Astrocyte (in vitro differentiated cells and primary cell): ENCODE data around the gene AGTPBP1. TPM values are rescaled to one million over a fixed set of nuclear protein-coding genes. Genes with fewer than 3 reads are reported as not detected.

Experiments
- DNase-seq: peaks from one replicate; pipeline ENCODE4 v3.0.0-alpha.2; 2010; ENCODE audit warnings: low read depth
- FAIRE-seq: peaks from 2 replicates; lab custom pipeline; 2011; peaks lifted over from hg19 to GRCh38; lab: Jason Lieb, UNC
- H2AFZ ChIP-seq: 2 replicates; pipeline ENCODE4 v1.6.0; 2012; ENCODE audit warnings: low read depth, low read length, inconsistent platforms
- H3K27ac ChIP-seq: 2 replicates; pipeline ENCODE4 v1.5.1; 2011; ENCODE audit warnings: low read depth, low read length, inconsistent platforms
- H3K27me3 ChIP-seq: 2 replicates; pipeline ENCODE4 v1.6.0; 2011; ENCODE audit warnings: low read length, inconsistent platforms; ENCODE audit not compliant: insufficient read depth
- H3K36me3 ChIP-seq: 2 replicates; pipeline ENCODE4 v1.5.1; 2011; ENCODE audit warnings: low read length, inconsistent platforms; ENCODE audit not compliant: insufficient read depth
- H3K4me1 ChIP-seq: 2 replicates; pipeline ENCODE4 v1.5.1; 2011; ENCODE audit warnings: low read length, inconsistent platforms; ENCODE audit not compliant: insufficient read depth
- H3K4me2 ChIP-seq: 2 replicates; pipeline ENCODE4 v1.6.0; 2012; ENCODE audit warnings: low read length, inconsistent platforms
- H3K4me3 ChIP-seq: 2 replicates; pipeline ENCODE4 v1.5.1; 2011; ENCODE audit warnings: low read depth, mild to moderate bottlenecking, low read length, inconsistent platforms; ENCODE audit not compliant: insufficient read depth
- H3K79me2 ChIP-seq: 2 replicates; pipeline ENCODE4 v1.6.0; 2012; ENCODE audit warnings: mild to moderate bottlenecking, low read length, inconsistent platforms; ENCODE audit not compliant: insufficient read depth
- H3K9ac ChIP-seq: 2 replicates; pipeline ENCODE4 v1.6.0; 2012; ENCODE audit warnings: mild to moderate bottlenecking, low read length, inconsistent platforms
- H3K9me3 ChIP-seq: 2 replicates; pipeline ENCODE4 v1.5.1; 2012; ENCODE audit warnings: low read depth, mild to moderate bottlenecking, low read length, inconsistent platforms; ENCODE audit not compliant: insufficient read depth
- H4K20me1 ChIP-seq: 2 replicates; pipeline ENCODE4 v1.6.0; 2012; ENCODE audit warnings: low read length, inconsistent platforms; ENCODE audit not compliant: insufficient read depth
- H3K27ac Mint-ChIP-seq: one replicate; pipeline ENCODE4 v1.8.0; 2021; ENCODE audit warnings: mild to moderate bottlenecking, mixed read lengths; ENCODE audit not compliant: unreplicated experiment
- H3K27me3 Mint-ChIP-seq: one replicate; pipeline ENCODE4 v1.8.0; 2021; ENCODE audit warnings: low read depth, mixed read lengths; ENCODE audit not compliant: unreplicated experiment
- H3K36me3 Mint-ChIP-seq: one replicate; pipeline ENCODE4 v1.8.0; 2021; ENCODE audit warnings: low read depth, mixed read lengths; ENCODE audit not compliant: unreplicated experiment
- H3K4me1 Mint-ChIP-seq: one replicate; pipeline ENCODE4 v1.8.0; 2021; ENCODE audit warnings: low read depth, mixed read lengths; ENCODE audit not compliant: unreplicated experiment
- H3K4me3 Mint-ChIP-seq: one replicate; pipeline ENCODE4 v1.8.0; 2021; ENCODE audit warnings: mild to moderate bottlenecking, moderate library complexity, mixed read lengths; ENCODE audit not compliant: unreplicated experiment
- H3K9me3 Mint-ChIP-seq: one replicate; pipeline ENCODE4 v1.8.0; 2021; ENCODE audit warnings: mild to moderate bottlenecking, mixed read lengths; ENCODE audit not compliant: unreplicated experiment
- EZH2 ChIP-seq: IDR thresholded peaks from 2 replicates; pipeline ENCODE4 v1.6.1; 2012; ENCODE audit warnings: mild to moderate bottlenecking, low read length, inconsistent platforms; ENCODE audit not compliant: insufficient read depth
- total RNA-seq: library from RNA; stranded (reverse); gene quantifications from 2 replicates; pipeline ENCODE4 v1.2.1, GENCODE V29; 2021
- TF ChIP-seq, protein P1 (sequence below): IDR thresholded peaks from 2 replicates; pipeline ENCODE4 v1.5.1; 2011; ENCODE audit warnings: low read depth, mild to moderate bottlenecking, inconsistent platforms, low read length, moderate library complexity; ENCODE audit not compliant: insufficient read depth

AGTPBP1 gene
- total RNA-seq, 1 donor from 2014 or later = 30.0 TPM

DNA sequence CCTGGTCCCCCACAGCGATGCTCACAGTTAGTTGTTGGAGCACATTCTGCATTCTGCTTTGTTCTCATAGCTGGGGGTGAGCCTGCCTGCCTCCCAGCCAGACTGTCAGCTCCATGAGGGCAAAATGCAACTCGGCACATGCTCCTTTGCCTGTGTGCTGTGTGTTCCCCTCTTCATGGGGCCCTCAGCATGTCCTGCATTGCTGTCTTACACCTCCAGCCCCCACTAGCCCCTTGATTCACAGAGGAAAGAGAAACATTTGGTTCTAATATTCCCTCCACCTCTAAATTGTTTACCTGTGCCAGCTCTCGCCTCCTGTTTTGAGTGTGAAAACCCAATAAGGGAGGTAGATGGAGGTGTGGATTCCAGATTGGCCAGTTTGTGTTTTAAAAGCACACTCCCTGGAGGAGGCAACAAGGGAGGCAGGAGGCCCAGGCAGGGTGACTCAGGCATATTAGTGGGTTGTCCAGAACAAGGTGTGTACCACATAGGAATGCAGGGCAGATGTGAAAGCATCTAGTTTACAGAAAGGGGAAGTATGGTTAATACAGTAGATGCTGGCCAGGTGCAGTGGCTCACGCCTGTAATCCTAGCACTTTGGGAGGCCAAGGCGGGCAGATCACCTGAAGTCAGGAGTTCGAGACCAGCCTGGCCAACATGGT lies 224.6 kb downstream of the AGTPBP1 start:
- no peak overlapping the region for H3K4me2 ChIP-seq
- no peak for FAIRE-seq
- no peak overlapping the region for H3K4me3 Mint-ChIP-seq

DNA sequence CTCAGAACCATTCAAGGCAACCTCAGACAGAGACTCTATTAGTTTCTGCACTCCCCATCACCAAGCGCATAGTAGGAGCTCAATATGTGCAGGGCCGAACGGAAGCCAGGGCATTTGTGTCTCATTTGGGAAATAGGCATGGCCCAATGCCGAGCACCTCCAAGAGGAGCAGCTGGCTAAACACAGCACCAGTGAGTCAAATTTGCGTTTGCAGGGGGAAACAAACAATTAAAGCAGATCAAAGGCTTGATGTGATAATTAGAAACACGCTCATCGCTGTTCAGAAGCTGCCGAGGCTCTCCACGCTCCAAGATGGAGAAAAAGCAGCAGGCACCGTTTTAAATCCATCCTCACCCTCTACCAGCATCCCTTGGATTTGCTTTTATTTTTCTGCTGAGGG lies 225.3 kb downstream of the AGTPBP1 start:
- H3K9ac ChIP-seq = no peak overlapping the region
- H3K36me3 ChIP-seq = no peaks in the 10 kb centered on the region
- H3K27me3 Mint-ChIP-seq = peaks cover 13% of the 10 kb centered on the region
- TF ChIP-seq, protein P1, sequence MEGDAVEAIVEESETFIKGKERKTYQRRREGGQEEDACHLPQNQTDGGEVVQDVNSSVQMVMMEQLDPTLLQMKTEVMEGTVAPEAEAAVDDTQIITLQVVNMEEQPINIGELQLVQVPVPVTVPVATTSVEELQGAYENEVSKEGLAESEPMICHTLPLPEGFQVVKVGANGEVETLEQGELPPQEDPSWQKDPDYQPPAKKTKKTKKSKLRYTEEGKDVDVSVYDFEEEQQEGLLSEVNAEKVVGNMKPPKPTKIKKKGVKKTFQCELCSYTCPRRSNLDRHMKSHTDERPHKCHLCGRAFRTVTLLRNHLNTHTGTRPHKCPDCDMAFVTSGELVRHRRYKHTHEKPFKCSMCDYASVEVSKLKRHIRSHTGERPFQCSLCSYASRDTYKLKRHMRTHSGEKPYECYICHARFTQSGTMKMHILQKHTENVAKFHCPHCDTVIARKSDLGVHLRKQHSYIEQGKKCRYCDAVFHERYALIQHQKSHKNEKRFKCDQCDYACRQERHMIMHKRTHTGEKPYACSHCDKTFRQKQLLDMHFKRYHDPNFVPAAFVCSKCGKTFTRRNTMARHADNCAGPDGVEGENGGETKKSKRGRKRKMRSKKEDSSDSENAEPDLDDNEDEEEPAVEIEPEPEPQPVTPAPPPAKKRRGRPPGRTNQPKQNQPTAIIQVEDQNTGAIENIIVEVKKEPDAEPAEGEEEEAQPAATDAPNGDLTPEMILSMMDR = no peak
- TF ChIP-seq EZH2 = no peak
- DNase-seq (no peak), FAIRE-seq (no peak)
- no peak overlapping the region for H3K27ac Mint-ChIP-seq
- H3K4me3 ChIP-seq = no peak overlapping the region
- H3K27ac ChIP-seq = no peak overlapping the region
- H3K4me1 Mint-ChIP-seq = peaks cover 4% of the 10 kb centered on the region
- no peaks in the 10 kb centered on the region for H3K36me3 Mint-ChIP-seq
- no peak overlapping the region for H3K4me2 ChIP-seq
- H3K4me3 Mint-ChIP-seq = no peak overlapping the region
- peaks cover 2% of the 10 kb centered on the region for H3K9me3 Mint-ChIP-seq
- H2AFZ ChIP-seq = no peak overlapping the region
- no peaks in the 10 kb centered on the region for H3K9me3 ChIP-seq
- peaks cover 3% of the 10 kb centered on the region for H3K27me3 ChIP-seq
- no peaks in the 10 kb centered on the region for H3K4me1 ChIP-seq
- H3K79me2 ChIP-seq = no peaks in the 10 kb centered on the region
- no peaks in the 10 kb centered on the region for H4K20me1 ChIP-seq

More for the DNA sequence above, 224.6 kb downstream of the AGTPBP1 start:
- H4K20me1 ChIP-seq = no peaks in the 10 kb centered on the region
- no peaks in the 10 kb centered on the region for H3K4me1 ChIP-seq
- no peak for TF ChIP-seq EZH2
- TF ChIP-seq, protein P1 = no peak
- H3K27me3 ChIP-seq = peaks cover 3% of the 10 kb centered on the region
- Mint-ChIP-seq H3K9me3 (no peaks in the 10 kb centered on the region), H3K36me3 (no peaks in the 10 kb centered on the region), H3K27me3 (peaks cover 19% of the 10 kb centered on the region), H3K4me1 (no peaks in the 10 kb centered on the region), H3K27ac (no peak overlapping the region)
- no peaks in the 10 kb centered on the region for H3K9me3 ChIP-seq
- no peak for DNase-seq
- no peaks in the 10 kb centered on the region for H3K79me2 ChIP-seq
- H3K36me3 ChIP-seq = no peaks in the 10 kb centered on the region
- no peak overlapping the region for H2AFZ ChIP-seq
- no peak overlapping the region for H3K27ac ChIP-seq
- H3K4me3 ChIP-seq = no peak overlapping the region
- no peak overlapping the region for H3K9ac ChIP-seq

DNA sequence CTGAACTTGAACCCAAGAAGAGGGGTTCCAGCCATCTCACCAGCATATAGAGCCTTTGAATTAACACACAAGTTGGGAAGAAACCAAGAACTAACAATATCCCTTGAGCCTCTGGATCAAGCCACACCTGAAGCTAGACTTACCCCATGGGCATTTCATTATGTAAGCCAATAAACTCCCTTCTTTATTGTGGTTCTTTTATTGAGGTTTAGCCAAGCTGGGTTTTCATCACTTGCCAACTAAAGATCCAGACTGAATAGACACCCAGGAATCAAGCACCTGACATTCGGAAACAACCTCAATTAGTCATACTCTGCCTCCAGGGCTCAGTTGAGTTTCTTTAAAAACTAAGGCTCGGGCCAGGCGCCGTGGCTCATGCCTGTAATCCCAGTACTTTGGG lies 226.7 kb downstream of the AGTPBP1 start:
- Histone ChIP-seq H3K4me3 (no peak overlapping the region), H3K27ac (no peak overlapping the region), H3K79me2 (no peaks in the 10 kb centered on the region), H3K4me1 (no peaks in the 10 kb centered on the region), H4K20me1 (no peaks in the 10 kb centered on the region), H2AFZ (no peak overlapping the region), H3K9ac (no peak overlapping the region), H3K36me3 (no peaks in the 10 kb centered on the region), H3K27me3 (peaks cover 3% of the 10 kb centered on the region), H3K9me3 (no peaks in the 10 kb centered on the region), H3K4me2 (no peak overlapping the region)
- TF ChIP-seq EZH2 = no peak
- TF ChIP-seq, protein P1 = no peak
- no peak for DNase-seq
- Mint-ChIP-seq H3K4me1 (peaks cover 4% of the 10 kb centered on the region), H3K9me3 (peaks cover 2% of the 10 kb centered on the region), H3K27ac (no peak overlapping the region), H3K27me3 (peaks cover 14% of the 10 kb centered on the region), H3K4me3 (no peak overlapping the region), H3K36me3 (no peaks in the 10 kb centered on the region)
- no peak for FAIRE-seq
